SK-N-MC (cell line): Measurements from ENCODE around the gene NCAPG2.

Experiments used
- DNase-seq: peaks from one replicate; pipeline ENCODE4 v3.0.0-alpha.2; 2011; ENCODE audit warnings: low read depth, low spot score
- H3K27ac ChIP-seq: fragments of 200-600 bp; sonication (generic); 2 replicates; pipeline ENCODE4 v1.5.1; 2016; ENCODE audit warnings: mixed run types
- H3K36me3 ChIP-seq: fragments of 200-600 bp; sonication (generic); 2 replicates; pipeline ENCODE4 v1.6.1; 2017; ENCODE audit warnings: antibody characterized with exemption, low read length, mixed read lengths; ENCODE audit not compliant: insufficient read depth
- H3K4me3 ChIP-seq: fragments of 200-600 bp; sonication (generic); 2 replicates; pipeline ENCODE4 v1.5.1; 2016
- H3K9ac ChIP-seq: fragments of 200-600 bp; sonication (generic); 2 replicates; pipeline ENCODE4 v1.8.0; 2017; ENCODE audit warnings: mixed run types, mixed read lengths; ENCODE audit not compliant: insufficient read length
- H3K9me3 ChIP-seq: fragments of 200-600 bp; sonication (generic); 2 replicates; pipeline ENCODE4 v1.6.1; 2017; ENCODE audit warnings: low read depth, mild to moderate bottlenecking, antibody characterized with exemption, low read length, moderate library complexity, mixed read lengths
- EZH2 ChIP-seq: fragments of 200-600 bp; sonication (generic); IDR thresholded peaks from one replicate; pipeline ENCODE4 v1.6.1; 2017; ENCODE audit warnings: antibody characterized with exemption
- FOXP2 ChIP-seq: optimal IDR thresholded peaks from 2 replicates; pipeline ENCODE3; 2011; ENCODE audit warnings: mild to moderate bottlenecking, moderate library complexity; ENCODE audit not compliant: insufficient read depth; ENCODE audit errors: extremely low read length, control extremely low read depth
- POLR2AphosphoS5 ChIP-seq: IDR thresholded peaks from 2 replicates; pipeline ENCODE4 v1.6.1; 2012; ENCODE audit warnings: mild to moderate bottlenecking, low read depth, low read length, borderline replicate concordance

Gene NCAPG2

GRCh38 chr7:158583143-158583542 lies 121.5 kb downstream of the NCAPG2 start:
- Histone ChIP-seq H3K4me3 (no peak overlapping the region), H3K9me3 (peaks cover 3% of the 10 kb centered on the region; the same call in 1 of the 2 replicates), H3K9ac (no peak overlapping the region), H3K27ac (no peak overlapping the region), H3K36me3 (no peaks in the 10 kb centered on the region)
- TF ChIP-seq POLR2AphosphoS5 (no peak), EZH2 (no peak), FOXP2 (no peak)
- DNase-seq = no peak

GRCh38 chr7:158582089-158582456 lies 122.5 kb downstream of the NCAPG2 start:
- Histone ChIP-seq H3K9ac (no peak overlapping the region), H3K9me3 (peaks cover 3% of the 10 kb centered on the region; the same call in 1 of the 2 replicates), H3K4me3 (no peak overlapping the region), H3K27ac (no peak overlapping the region), H3K36me3 (no peaks in the 10 kb centered on the region)
- DNase-seq = no peak
- TF ChIP-seq POLR2AphosphoS5 (no peak), FOXP2 (no peak), EZH2 (no peak)

GRCh38 chr7:158581440-158582088 lies 123.0 kb downstream of the NCAPG2 start:
- Histone ChIP-seq H3K4me3 (no peak overlapping the region), H3K9ac (no peak overlapping the region), H3K36me3 (no peaks in the 10 kb centered on the region), H3K9me3 (peaks cover 3% of the 10 kb centered on the region; the same call in 1 of the 2 replicates), H3K27ac (no peak overlapping the region)
- no peak for DNase-seq
- TF ChIP-seq FOXP2 = no peak
- no peak for TF ChIP-seq EZH2
- no peak for TF ChIP-seq POLR2AphosphoS5
